Spleen (tissue), 7 donors: ENCODE measurements around the gene AGPAT3.

ENCODE experiments used
- CTCF ChIP-seq, 11 experiments: fragments of 200-600 bp in 7 of 11; fragments of 450-650 bp in 4 of 11; sonication (generic) in 4 of 11; IDR thresholded peaks in 8 of 11; conservative IDR thresholded peaks in 3 of 11; 1 replicate in 7 of 11; 2 replicates in 4 of 11; pipeline versions ENCODE4 v1.4.0 to v1.8.0; 2016 to 2021; ENCODE audit warnings: antibody characterized with exemption in 11 of 11, inconsistent platforms in 4 of 11, mild to moderate bottlenecking in 1 of 11
- POLR2AphosphoS5 ChIP-seq, 3 donors: sonication (generic); formaldehyde crosslinking; IDR thresholded peaks; one replicate each; pipeline ENCODE4 v1.5.1; 2017; ENCODE audit warnings: antibody characterized with exemption in 3 of 3
- donor health status: DM: no; HTN: no; CAD: no; lungs with moderate emphysema.
- donor health status: DM: no; HTN: no; CAD: no.
- donor health status: DM: no; HTN: no; CAD: no.

- TF ChIP-seq POLR2AphosphoS5 (IDR thresholded peaks at IDR 0.05) = no peak
- TF ChIP-seq CTCF (IDR thresholded peaks at IDR 0.05 in 8 of 11, conservative IDR thresholded peaks at IDR 0.05 in 3 of 11) = no peak
Observed at GRCh38 chr21:43968410-43969114, 103.5 kb downstream of the AGPAT3 start.
